WI38 (cell line): ENCODE results near the gene RAD23B.

Experiments used
- H3K4me3 ChIP-seq: 2 replicates; pipeline ENCODE4 v1.5.1; 2011; ENCODE audit warnings: low read depth, mild to moderate bottlenecking, control low read depth, low read length
- TF ChIP-seq, protein P1 (sequence below): IDR thresholded peaks from 2 replicates; pipeline ENCODE4 v1.5.1; 2012; ENCODE audit warnings: low read depth, mild to moderate bottlenecking, control low read depth, low read length

RAD23B gene

DNA sequence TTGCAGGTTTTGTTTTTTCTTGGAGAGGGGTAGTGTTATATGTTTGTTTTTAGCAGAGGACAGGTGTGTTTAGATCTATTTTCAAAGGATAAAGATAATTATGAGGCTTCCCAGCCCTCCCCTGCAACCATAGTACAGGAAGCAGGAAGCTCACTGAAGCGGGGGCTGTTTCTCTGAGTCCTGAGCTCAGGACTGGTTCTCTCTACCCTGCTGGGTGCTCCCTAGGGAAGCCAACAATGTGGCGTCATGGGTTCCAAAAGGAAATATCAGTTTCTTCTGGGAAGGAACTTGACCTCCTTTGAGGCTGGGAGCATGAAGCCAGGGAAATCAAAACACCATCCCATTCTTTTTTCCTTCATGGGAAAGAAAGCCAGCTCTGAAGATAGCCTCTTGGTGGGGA lies 62.2 kb downstream of the RAD23B start:
- TF ChIP-seq, protein P1, sequence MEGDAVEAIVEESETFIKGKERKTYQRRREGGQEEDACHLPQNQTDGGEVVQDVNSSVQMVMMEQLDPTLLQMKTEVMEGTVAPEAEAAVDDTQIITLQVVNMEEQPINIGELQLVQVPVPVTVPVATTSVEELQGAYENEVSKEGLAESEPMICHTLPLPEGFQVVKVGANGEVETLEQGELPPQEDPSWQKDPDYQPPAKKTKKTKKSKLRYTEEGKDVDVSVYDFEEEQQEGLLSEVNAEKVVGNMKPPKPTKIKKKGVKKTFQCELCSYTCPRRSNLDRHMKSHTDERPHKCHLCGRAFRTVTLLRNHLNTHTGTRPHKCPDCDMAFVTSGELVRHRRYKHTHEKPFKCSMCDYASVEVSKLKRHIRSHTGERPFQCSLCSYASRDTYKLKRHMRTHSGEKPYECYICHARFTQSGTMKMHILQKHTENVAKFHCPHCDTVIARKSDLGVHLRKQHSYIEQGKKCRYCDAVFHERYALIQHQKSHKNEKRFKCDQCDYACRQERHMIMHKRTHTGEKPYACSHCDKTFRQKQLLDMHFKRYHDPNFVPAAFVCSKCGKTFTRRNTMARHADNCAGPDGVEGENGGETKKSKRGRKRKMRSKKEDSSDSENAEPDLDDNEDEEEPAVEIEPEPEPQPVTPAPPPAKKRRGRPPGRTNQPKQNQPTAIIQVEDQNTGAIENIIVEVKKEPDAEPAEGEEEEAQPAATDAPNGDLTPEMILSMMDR, result no peak
- no peak overlapping the region for H3K4me3 ChIP-seq

DNA sequence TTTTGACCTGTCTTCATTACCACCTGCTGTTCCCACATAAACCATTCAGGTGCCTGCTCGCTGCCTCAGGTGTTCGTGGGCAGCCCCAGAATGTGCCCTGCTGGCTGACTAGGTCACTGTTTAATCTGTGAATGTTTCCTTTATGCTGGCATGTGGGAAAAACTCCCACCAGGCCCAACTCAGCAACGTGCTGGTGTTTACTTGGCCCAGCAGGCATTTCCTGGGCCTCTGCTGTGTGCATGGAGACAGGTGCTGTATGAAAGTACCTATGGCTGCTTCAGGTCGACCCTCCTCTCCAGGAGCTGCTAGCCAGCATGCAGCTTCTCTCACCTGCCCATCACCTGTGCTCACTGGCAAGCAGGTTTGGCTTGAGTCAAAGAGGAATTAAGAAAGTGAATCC lies 65.8 kb downstream of the RAD23B start:
- TF ChIP-seq, protein P1, result no peak
- no peak overlapping the region for H3K4me3 ChIP-seq

DNA sequence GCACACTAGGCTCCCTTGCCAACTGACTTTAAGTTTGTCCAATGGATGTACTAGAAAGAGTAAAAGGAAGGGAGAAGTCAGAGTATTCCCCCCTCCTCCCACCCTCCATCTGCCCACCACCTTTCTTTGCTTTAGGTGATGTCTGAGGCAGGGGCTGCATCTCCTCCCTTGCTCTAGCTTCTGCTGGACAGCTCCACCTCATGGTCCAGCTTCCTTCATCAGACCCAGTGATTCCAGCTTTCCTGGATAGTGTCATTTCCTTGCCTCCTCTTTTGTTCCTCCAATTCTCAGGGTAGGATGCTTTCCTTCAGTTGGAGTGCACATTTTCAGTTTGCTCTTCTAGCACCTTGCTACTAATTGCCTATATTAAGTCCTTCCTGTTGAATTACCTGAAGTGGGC lies 67.4 kb downstream of the RAD23B start:
- no peak overlapping the region for H3K4me3 ChIP-seq
- TF ChIP-seq, protein P1, result no peak

DNA sequence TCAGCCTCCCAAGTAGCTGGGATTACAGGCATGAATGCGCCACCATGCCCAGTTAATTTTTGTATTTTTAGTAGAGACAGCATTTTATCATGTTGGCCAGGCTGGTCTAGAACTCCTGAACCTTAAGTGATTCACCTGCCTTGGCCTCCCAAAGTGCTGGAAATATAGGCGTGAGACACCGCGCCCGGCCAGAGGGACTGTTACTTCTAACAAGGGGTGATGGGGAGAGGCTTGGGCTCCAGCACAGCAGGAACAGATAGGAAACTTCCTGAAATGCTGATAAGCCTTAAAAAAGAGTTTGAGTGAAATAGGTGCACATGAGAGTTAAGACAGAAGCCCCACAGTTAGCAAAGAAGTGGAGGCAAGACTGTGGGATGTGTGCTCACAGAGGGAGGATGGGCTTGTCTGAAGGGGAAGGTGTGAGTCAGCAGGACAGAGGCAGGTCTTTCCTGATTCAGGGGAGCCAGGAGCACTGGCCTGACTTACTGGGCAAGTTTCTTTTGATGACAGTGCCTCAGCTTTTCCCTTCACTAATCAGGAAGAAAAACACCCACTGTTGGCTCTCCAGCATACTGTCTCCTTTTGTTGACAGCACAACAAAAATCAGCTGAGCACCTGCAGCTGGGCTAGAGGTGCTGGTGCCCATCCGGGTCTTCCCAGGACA lies 68.4 kb downstream of the RAD23B start:
- no peak overlapping the region for H3K4me3 ChIP-seq
- TF ChIP-seq, protein P1, result no peak

DNA sequence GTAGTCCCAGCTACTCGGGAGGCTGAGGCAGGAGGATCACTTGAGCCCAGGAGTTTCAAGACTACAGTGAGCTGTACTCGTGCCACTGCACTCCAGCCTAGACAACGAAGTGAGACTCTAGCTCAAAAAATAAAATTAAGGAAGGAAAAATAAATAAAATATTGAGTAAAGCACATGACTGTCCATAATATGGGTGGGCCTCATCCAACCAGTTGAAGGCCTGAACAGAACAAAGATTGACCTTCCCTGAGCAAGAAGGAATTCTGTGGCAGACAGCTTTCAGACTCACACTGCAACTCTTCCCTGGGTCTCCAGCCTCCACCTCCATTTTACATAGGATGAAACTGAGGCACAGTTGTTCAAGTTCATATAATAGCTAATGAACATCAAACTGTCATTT lies 72.3 kb downstream of the RAD23B start:
- no peak overlapping the region for H3K4me3 ChIP-seq
- TF ChIP-seq, protein P1, result no peak

DNA sequence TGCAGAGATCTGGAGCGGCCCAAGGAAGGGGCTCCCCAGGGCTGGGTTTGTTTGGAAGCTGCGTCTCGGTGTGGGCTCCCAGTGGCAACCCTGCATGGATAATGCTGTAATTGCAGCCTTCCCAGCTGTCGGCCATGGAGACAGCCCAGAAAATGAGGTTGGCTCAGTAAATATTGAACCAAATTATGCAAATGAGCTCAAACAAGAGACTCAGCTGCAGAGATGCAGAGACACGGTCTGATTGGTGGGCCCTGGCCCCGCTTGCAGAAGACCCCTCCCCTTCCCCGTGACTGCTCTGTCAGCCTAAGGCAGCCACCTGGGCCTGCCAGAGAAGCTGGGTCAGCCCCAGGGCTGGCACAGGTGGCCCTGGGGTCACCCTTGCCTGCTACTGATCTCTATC lies 75.9 kb downstream of the RAD23B start:
- TF ChIP-seq, protein P1, result no peak
- no peak overlapping the region for H3K4me3 ChIP-seq

DNA sequence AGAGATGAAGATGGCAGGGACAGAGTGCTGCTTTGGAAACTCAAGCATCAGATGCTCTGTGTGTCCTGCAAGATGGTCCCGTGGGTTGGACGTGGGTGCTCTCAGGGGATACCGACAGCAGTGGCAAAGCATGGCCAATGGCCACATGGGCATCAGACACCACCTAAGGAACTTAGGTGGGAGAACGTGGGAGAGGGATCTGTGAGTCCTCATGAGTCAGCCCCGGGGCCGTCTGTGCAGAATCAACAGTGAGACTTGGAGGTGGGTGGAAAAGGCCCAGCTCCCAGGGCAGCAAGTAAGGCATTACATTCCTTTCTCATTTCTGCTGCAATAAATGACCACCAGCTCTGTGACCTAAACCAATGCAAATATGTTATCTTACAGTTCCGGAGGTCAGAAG lies 77.0 kb downstream of the RAD23B start:
- TF ChIP-seq, protein P1, result no peak
- H3K4me3 ChIP-seq, result no peak overlapping the region
